NT2/D1 (cell line): ENCODE data around the gene AANAT.

Experiments
- SUZ12 ChIP-seq: IDR thresholded peaks from 2 replicates; pipeline ENCODE4 v1.6.1; 2011; ENCODE audit not compliant: insufficient read length, insufficient read depth; ENCODE audit errors: extremely low read depth
- YY1 ChIP-seq: IDR thresholded peaks from 2 replicates; pipeline ENCODE4 v1.6.1; 2011; ENCODE audit not compliant: insufficient read length, insufficient read depth
- ZNF274 ChIP-seq: IDR thresholded peaks from 2 replicates; pipeline ENCODE4 v1.6.1; 2011; ENCODE audit warnings: mild to moderate bottlenecking, low read depth, low read length

DNA sequence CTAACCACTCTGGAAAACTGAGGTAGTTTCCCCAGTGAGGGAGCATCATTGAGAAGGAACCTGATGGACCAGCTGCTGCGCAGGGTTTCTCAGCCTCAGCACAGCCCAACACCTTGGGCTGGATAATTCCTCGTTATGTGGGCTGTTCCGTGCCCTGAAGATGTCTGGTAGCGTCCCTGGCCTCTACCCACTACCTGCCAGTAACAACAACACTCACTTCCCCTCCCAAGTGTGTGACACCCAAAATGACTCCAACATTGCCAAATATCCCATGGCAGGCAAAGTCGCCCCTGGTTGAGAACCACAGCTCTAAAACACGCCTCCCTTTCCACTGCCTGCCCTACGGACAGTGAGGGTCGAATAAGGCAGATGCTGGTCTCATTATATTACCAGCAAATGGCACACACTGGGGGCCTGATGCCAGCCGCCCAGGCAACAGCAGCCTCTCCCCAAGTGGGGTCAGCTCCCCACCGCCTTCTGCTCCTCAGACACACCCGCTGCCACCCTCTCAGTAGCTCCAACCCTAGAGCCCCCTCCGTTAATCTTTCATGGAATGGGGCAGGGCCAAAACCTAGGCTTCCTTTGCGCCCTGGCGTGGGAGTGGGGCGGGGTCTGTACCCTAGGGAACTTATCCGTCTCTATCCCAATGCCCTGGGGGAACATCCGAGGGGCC is 32.8 kb downstream of the AANAT start:
- TF ChIP-seq YY1 (no peak), ZNF274 (no peak), SUZ12 (no peak)
